Adrenal gland (tissue), 5 donors: ENCODE data around the gene ZRSR2.

ENCODE experiments used
- POLR2A ChIP-seq, 2 donors: fragments of 450-650 bp; IDR thresholded peaks; one replicate each; pipeline ENCODE4 v1.6.1; 2017; ENCODE audit warnings: antibody characterized with exemption in 2 of 2, mild to moderate bottlenecking in 2 of 2, moderate library complexity in 1 of 2
- TF ChIP-seq, protein P1 (sequence below), 6 experiments: fragments of 450-650 bp in 4 of 6; fragments of 200-600 bp in 2 of 6; sonication (generic) in 1 of 6; IDR thresholded peaks; 1 replicate in 5 of 6; 2 replicates in 1 of 6; pipeline versions ENCODE4 v1.5.1 to v1.8.0; 2016 to 2021; ENCODE audit warnings: antibody characterized with exemption in 6 of 6, mild to moderate bottlenecking in 2 of 6, moderate library complexity in 1 of 6
- donor health status: DM: no; HTN: no; CAD: no.

DNA sequence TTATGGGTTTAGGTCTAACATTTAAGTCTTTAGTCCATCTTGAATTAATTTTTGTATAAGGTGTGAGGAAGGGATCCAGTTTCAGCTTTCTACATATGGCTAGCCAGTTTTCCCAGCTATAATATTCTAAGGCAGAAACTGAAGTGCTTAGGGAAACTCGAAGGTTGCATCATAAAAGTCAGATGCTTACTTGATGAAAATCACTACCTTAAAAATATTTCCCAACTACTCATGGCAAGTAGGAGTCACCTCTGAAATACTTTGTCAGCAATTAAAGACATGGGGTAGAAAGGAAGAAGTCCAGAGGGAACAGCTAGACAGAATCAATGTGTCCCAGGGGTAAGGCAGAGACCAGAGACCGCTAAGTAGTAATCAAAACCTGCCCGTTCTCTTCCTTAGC, 70.6 kb downstream of the ZRSR2 start:
- TF ChIP-seq, protein P1, sequence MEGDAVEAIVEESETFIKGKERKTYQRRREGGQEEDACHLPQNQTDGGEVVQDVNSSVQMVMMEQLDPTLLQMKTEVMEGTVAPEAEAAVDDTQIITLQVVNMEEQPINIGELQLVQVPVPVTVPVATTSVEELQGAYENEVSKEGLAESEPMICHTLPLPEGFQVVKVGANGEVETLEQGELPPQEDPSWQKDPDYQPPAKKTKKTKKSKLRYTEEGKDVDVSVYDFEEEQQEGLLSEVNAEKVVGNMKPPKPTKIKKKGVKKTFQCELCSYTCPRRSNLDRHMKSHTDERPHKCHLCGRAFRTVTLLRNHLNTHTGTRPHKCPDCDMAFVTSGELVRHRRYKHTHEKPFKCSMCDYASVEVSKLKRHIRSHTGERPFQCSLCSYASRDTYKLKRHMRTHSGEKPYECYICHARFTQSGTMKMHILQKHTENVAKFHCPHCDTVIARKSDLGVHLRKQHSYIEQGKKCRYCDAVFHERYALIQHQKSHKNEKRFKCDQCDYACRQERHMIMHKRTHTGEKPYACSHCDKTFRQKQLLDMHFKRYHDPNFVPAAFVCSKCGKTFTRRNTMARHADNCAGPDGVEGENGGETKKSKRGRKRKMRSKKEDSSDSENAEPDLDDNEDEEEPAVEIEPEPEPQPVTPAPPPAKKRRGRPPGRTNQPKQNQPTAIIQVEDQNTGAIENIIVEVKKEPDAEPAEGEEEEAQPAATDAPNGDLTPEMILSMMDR (IDR thresholded peaks at IDR 0.05) = no peak
- TF ChIP-seq POLR2A (IDR thresholded peaks at IDR 0.05) = no peak
